ENCODE measurements around the gene PSD4. TPM values are rescaled to one million over a fixed set of nuclear protein-coding genes. Genes with fewer than 3 reads are reported as not detected.

PSD4 gene
- total RNA-seq, 2 donors from 2014 or later: 5.2 to 13.3 TPM

Other genes starting within 250 kb of the PSD4 start
- not detected for gene IL36G, start 196.0 kb upstream of the PSD4 start, total RNA-seq
- gene IL36A, start 168.5 kb upstream of the PSD4 start, total RNA-seq: not detected
- not detected for gene IL36B, start 121.1 kb upstream of the PSD4 start, total RNA-seq
- gene IL36RN, start 114.8 kb upstream of the PSD4 start, total RNA-seq: not detected
- gene IL1F10, start 106.0 kb upstream of the PSD4 start, total RNA-seq: not detected
- not detected for gene IL1RN, start 46.4 kb upstream of the PSD4 start, total RNA-seq
- under 1 TPM; 0.09 to 0.11 TPM for gene PAX8, start 105.0 kb downstream of the PSD4 start, total RNA-seq